GM18508 (cell line): ENCODE data around the gene UPF1.

Experiments
- ATAC-seq: cut with Tn5 transposase; IDR thresholded peaks from one replicate; pipeline ENCODE4 v1.9.1; 2021; ENCODE audit warnings: moderate number of reproducible peaks; ENCODE audit not compliant: insufficient read depth, unreplicated experiment

Gene UPF1

GRCh38 chr19:18833849-18834643, 2.3 kb downstream of the UPF1 start:
- no peak for ATAC-seq

GRCh38 chr19:18834644-18834984, 2.9 kb downstream of the UPF1 start:
- no peak for ATAC-seq

- no peak for ATAC-seq
These were observed 7.9 kb downstream of the UPF1 start for GRCh38 chr19:18839465-18840287.

- no peak for ATAC-seq
These were observed 8.8 kb downstream of the UPF1 start for GRCh38 chr19:18840288-18841267.

DNA sequence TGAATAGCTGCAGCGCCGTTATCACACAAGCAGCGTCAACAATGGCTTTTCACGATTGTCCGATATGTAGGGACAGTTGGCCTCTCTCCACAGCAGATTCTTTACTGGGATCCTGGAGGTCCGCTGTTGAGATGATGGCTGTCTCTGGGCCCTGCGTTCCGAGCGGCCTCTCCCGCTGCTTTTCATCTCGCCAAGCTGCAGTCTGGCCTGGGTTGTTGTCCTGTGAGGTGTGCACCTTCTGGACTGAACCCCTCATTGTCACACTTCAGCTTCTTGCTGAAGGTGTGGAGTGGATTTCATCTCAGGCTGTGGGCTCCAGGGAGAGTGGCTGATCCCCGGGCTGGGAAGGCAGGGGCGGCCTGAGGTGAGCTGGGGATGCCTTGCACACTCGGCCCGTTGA, 9.6 kb downstream of the UPF1 start:
- no peak for ATAC-seq

DNA sequence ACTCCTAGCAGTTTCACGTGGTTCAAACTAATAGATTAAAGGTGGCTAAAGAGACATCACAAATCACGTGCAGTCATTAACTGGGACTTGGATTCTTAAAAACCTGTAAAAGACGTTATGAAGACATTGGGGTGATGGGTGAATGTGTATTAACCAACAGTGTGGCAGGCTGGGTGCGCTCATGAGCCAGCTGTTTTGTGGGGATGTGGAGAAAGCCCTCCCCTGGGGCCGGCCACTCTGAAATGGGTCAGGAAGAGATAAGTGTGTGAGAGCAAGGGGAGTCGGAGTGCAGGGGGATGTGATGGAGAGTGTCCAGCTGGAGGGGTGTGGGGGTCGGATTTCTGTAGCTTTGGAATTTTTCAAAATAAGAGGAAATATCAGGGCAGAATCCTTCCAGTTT, 10.4 kb downstream of the UPF1 start:
- ATAC-seq: no peak

GRCh38 chr19:18843960-18844359, 12.2 kb downstream of the UPF1 start:
- ATAC-seq: no peak

GRCh38 chr19:18844806-18845329, 13.1 kb downstream of the UPF1 start:
- ATAC-seq: no peak

GRCh38 chr19:18845961-18846360, 14.2 kb downstream of the UPF1 start:
- no peak for ATAC-seq

- ATAC-seq: no peak
These were observed 15.2 kb downstream of the UPF1 start for GRCh38 chr19:18846862-18847548.

DNA sequence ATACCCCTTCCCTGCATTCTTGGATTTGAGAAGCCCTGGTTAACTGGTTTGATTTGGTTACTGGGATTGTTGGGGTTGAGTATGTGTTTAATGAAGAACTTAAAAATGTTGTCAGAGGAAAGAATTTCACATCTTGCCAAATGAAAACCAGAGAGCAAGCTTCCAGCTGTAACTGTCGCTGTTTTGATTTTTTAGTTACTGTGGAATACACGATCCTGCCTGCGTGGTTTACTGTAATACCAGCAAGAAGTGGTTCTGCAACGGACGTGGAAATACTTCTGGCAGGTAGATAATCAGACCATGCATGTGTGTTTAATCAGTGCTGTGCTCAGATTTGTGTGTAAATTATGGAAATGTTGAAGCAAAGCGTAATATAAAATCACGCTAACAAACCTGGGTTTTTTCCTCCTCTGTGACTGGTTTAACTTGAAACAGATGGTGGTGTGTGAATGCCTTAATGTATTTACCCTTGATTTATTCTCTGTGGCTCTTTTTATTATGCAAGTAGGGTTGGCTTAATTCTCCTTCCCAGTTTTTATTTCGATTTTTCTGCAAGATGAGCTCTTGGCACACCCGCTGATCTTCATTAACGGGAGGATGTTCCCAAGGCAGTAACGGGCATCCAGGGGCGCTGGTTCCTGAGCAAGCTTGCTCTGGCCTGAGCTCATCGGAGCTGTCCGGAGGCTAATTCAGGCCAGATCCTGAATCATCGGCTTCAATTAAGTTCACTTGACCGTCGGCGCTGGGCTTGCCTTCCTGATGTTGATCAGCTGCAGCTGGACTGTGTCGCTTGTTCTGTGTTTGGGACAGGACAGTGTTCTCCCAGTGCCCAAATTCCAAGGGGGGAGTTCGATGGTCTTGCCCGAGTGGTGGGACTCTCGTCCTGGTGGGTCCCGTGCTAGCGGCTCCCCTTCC, 16.0 kb downstream of the UPF1 start:
- ATAC-seq: no peak

DNA sequence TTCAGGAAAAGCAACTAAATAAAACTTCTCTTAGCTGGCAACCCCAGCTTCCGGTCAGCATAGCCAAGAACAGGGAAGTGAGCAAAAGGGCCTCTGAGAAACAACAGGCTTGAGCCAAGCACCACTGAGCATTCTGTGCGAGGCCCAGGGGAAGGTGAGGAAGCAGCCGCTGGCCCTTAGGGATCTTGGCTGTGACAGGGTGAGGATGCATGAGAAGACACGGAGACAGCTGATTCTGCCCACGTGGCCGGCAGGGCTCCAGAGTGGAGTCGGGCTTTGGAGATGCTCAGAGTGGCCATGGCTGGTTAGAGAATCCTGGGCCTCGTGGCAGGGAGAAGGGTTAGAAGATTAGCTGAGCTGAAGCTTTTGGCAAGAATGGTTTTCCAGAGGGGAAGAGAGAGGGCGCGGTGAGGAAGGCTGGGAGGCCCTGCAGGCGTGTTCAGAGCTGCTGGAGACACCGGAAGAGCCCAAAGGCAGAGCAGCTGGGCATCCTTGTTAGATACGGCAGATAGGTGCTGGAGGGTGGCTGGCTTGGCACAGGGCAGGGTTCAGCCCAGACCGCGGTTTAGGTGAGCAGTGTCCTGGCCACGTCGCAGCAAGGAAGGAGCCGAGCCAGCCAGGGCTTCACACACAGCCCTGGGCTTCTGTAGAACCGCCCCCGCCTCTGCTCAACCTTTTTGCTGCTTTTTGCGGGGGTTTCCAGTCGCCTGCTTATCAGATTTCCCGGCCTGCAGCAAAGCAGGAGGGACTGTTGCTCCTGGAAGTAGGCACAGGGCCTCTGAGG, 17.3 kb downstream of the UPF1 start:
- ATAC-seq: no peak

- ATAC-seq: no peak
These were observed 18.2 kb downstream of the UPF1 start for GRCh38 chr19:18849838-18850400.

GRCh38 chr19:18850471-18851375, 19.0 kb downstream of the UPF1 start:
- no peak for ATAC-seq

DNA sequence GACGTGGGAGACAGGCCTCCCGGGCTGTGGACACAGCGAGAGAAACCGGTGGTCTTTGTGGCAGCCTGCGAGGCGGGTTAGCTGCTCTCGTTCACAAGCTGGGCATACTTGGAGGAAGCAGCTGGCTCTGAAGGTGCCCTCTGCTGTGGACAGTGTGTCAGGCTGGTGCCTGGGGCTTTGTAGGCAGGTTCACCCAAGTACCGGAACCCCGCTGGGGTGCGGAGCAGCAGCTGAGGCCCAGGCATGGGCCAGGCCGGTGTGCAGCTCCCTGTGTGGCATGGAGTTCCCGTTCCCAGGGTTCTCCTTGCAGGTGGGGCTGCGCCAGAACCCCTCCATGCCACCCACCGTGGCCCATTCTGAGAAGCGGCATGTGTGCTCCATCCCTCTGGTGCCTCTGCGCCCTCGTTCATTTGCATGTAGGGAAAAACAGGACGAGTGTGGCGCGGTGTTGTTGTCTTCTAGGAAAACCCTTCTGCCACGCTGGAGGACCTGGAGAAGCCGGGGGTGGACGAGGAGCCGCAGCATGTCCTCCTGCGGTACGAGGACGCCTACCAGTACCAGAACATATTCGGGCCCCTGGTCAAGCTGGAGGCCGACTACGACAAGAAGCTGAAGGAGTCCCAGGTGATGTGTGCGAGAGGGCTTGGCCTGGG, 20.0 kb downstream of the UPF1 start:
- no peak for ATAC-seq

- ATAC-seq: no peak
These were observed 20.9 kb downstream of the UPF1 start for GRCh38 chr19:18852648-18853047.
